A172 (cell line): ENCODE data around the gene AS3MT. TPM values are rescaled to one million over a fixed set of nuclear protein-coding genes. Genes with fewer than 3 reads are reported as not detected.
"Not testable (repeated sequence)": the region's sequence is repeated elsewhere in the genome, so short reads cannot be mapped to it uniquely, and the experiment has no call there.

Experiments
- DNase-seq: peaks from one replicate; pipeline ENCODE4 v3.0.0-alpha.2; 2015; ENCODE audit warnings: low spot score
- total RNA-seq: library from RNA; depleted of rRNA; stranded (reverse); fragments of >200 nt; shearing (Covaris generic); gene quantifications from 2 replicates; pipeline ENCODE4 v1.2.3, GENCODE V29; 2014

Gene AS3MT
- total RNA-seq, 1 experiment from 2014 or later, result 30.1 TPM

GRCh38 chr10:102919246-102919959 lies 50.1 kb downstream of the AS3MT start:
- no peak for DNase-seq

- no peak for DNase-seq
Observed at GRCh38 chr10:102919992-102920739, 50.9 kb downstream of the AS3MT start.

GRCh38 chr10:102923601-102924000 lies 54.3 kb downstream of the AS3MT start:
- DNase-seq, result no peak

GRCh38 chr10:102926842-102927241 lies 57.6 kb downstream of the AS3MT start:
- no peak for DNase-seq

GRCh38 chr10:102927311-102928010 lies 58.2 kb downstream of the AS3MT start:
- DNase-seq, result no peak

GRCh38 chr10:102928442-102928841 lies 59.2 kb downstream of the AS3MT start:
- DNase-seq, result not testable (repeated sequence)

GRCh38 chr10:102930720-102931119 lies 61.5 kb downstream of the AS3MT start:
- DNase-seq, result no peak

GRCh38 chr10:102931643-102932042 lies 62.4 kb downstream of the AS3MT start:
- DNase-seq, result no peak

- no peak for DNase-seq
Observed at GRCh38 chr10:102935505-102935904, 66.2 kb downstream of the AS3MT start.

- DNase-seq, result no peak
Observed at GRCh38 chr10:102935939-102936605, 66.8 kb downstream of the AS3MT start.

GRCh38 chr10:102941401-102941800 lies 72.1 kb downstream of the AS3MT start:
- no peak for DNase-seq

- no peak for DNase-seq
Observed at GRCh38 chr10:102945449-102945848, 76.2 kb downstream of the AS3MT start.

- DNase-seq, result no peak
Observed at GRCh38 chr10:102945962-102946361, 76.7 kb downstream of the AS3MT start.

GRCh38 chr10:102946992-102947391 lies 77.7 kb downstream of the AS3MT start:
- DNase-seq, result no peak

GRCh38 chr10:102948176-102948575 lies 78.9 kb downstream of the AS3MT start:
- no peak for DNase-seq

- DNase-seq, result no peak
Observed at GRCh38 chr10:102948786-102949185, 79.5 kb downstream of the AS3MT start.

- DNase-seq, result no peak
Observed at GRCh38 chr10:102949916-102950315, 80.6 kb downstream of the AS3MT start.

- DNase-seq, result no peak
Observed at GRCh38 chr10:102951316-102951715, 82.0 kb downstream of the AS3MT start.
